Endothelial cell of umbilical vein (primary cell): ENCODE results near the gene MAGI3. TPM values are rescaled to one million over a fixed set of nuclear protein-coding genes. Genes with fewer than 3 reads are reported as not detected.
"Not testable (repeated sequence)": the region's sequence is repeated elsewhere in the genome, so short reads cannot be mapped to it uniquely, and the experiment has no call there.

Source experiments
- BruUV-seq: library from RNA; stranded (reverse); fragments of 400-500 nt; replicated peaks from 2 replicates; lab custom pipeline; 2021; lab: Mats Ljungman, UMichigan
- CTCF ChIA-PET: fragments of 300-600, 350-600 bp; sonication (Branson Sonifier 250); formaldehyde crosslinking; loops from one replicate; lab custom pipeline; 2021; ENCODE audit warnings: antibody characterized with exemption, inconsistent platforms; lab: Charles Lee
- POLR2A ChIA-PET: fragments of 300-600, 350-600 bp; sonication (Branson Sonifier 250); formaldehyde crosslinking; loops from one replicate; lab custom pipeline; 2021; ENCODE audit warnings: antibody characterized with exemption, inconsistent platforms; lab: Charles Lee
- DNase-seq: peaks from one replicate; pipeline ENCODE4 v3.0.0-alpha.2; 2011; ENCODE audit warnings: low read depth, low spot score
- FAIRE-seq: peaks from 2 replicates; lab custom pipeline; 2011; peaks lifted over from hg19 to GRCh38; lab: Jason Lieb, UNC
- H2AFZ ChIP-seq: 2 replicates; pipeline ENCODE4 v1.6.0; 2012; ENCODE audit warnings: low read depth, low read length, control low read depth, inconsistent platforms
- H3K27ac ChIP-seq: 2 replicates; pipeline ENCODE4 v1.5.1; 2011; ENCODE audit warnings: low read depth, mild to moderate bottlenecking, control low read depth, low read length, moderate library complexity; ENCODE audit not compliant: insufficient read depth
- H3K27me3 ChIP-seq, 2 experiments: 2 replicates each; pipeline versions ENCODE4 v1.6.0 to v1.6.1; 2011; ENCODE audit warnings: low read length in 2 of 2, mixed read lengths in 1 of 2; ENCODE audit not compliant: control insufficient read depth in 2 of 2, insufficient read depth in 2 of 2
- H3K36me3 ChIP-seq, 2 experiments: 2 replicates in 1 of 2; 3 replicates in 1 of 2; pipeline ENCODE4 v1.5.1; 2011; ENCODE audit warnings: low read length in 2 of 2, mild to moderate bottlenecking in 1 of 2, moderate library complexity in 1 of 2; ENCODE audit not compliant: control insufficient read depth in 2 of 2, insufficient read depth in 2 of 2; ENCODE audit errors: extremely low read depth in 1 of 2
- H3K4me1 ChIP-seq: 3 replicates; pipeline ENCODE4 v1.5.1; 2011; ENCODE audit warnings: mild to moderate bottlenecking, low read length; ENCODE audit not compliant: control insufficient read depth, insufficient read depth; ENCODE audit errors: extremely low read depth
- H3K4me2 ChIP-seq: 2 replicates; pipeline ENCODE4 v1.6.1; 2011; ENCODE audit warnings: low read length, control low read depth, mixed read lengths; ENCODE audit not compliant: insufficient read depth
- H3K4me3 ChIP-seq, 3 experiments: fragments of 200-600 bp in 1 of 3; sonication (generic), shearing (Covaris generic) in 1 of 3; replicated peaks in 1 of 3; 2 replicates each; pipeline ENCODE4 v1.5.1; 2011 to 2016; ENCODE audit warnings: control low read depth in 3 of 3, low read length in 3 of 3, mild to moderate bottlenecking in 2 of 3, inconsistent platforms in 1 of 3, low read depth in 1 of 3, moderate library complexity in 1 of 3; ENCODE audit not compliant: insufficient read depth in 1 of 3
- H3K79me2 ChIP-seq: 2 replicates; pipeline ENCODE4 v1.6.0; 2012; ENCODE audit warnings: low read length, inconsistent platforms; ENCODE audit not compliant: control insufficient read depth, insufficient read depth
- H3K9ac ChIP-seq: replicated peaks from 2 replicates; pipeline ENCODE3; 2011; ENCODE audit warnings: low read length, control low read depth; ENCODE audit not compliant: insufficient read depth; ENCODE audit errors: extremely low read depth
- H3K9me1 ChIP-seq: replicated peaks from 3 replicates; pipeline ENCODE4 v1.6.0; 2011; ENCODE audit warnings: mild to moderate bottlenecking, low read length; ENCODE audit not compliant: control insufficient read depth, insufficient read depth; ENCODE audit errors: extremely low read depth
- H3K9me3 ChIP-seq: replicated peaks from 2 replicates; pipeline ENCODE4 v1.5.1; 2012; ENCODE audit warnings: low read length, inconsistent platforms; ENCODE audit not compliant: control insufficient read depth, insufficient read depth
- H4K20me1 ChIP-seq: replicated peaks from 2 replicates; pipeline ENCODE3; 2011; ENCODE audit warnings: mild to moderate bottlenecking, low read length; ENCODE audit not compliant: control insufficient read depth, insufficient read depth; ENCODE audit errors: extremely low read depth
- EZH2 ChIP-seq: IDR thresholded peaks from 2 replicates; pipeline ENCODE4 v1.6.1; 2012; ENCODE audit warnings: borderline replicate concordance, low read depth, mild to moderate bottlenecking, moderate library complexity, low read length, inconsistent platforms; ENCODE audit not compliant: severe bottlenecking
- FOS ChIP-seq: IDR thresholded peaks from 2 replicates; pipeline ENCODE4 v1.6.1; 2011; ENCODE audit warnings: mild to moderate bottlenecking, low read length, moderate library complexity, borderline replicate concordance; ENCODE audit not compliant: insufficient read depth
- GATA2 ChIP-seq: IDR thresholded peaks from 2 replicates; pipeline ENCODE4 v1.7.0; 2011; ENCODE audit warnings: low read depth, mild to moderate bottlenecking, moderate library complexity, mixed read lengths, low read length; ENCODE audit not compliant: insufficient read length, insufficient read depth
- MYC ChIP-seq: IDR thresholded peaks from one replicate; pipeline ENCODE4 v1.6.1; 2011; ENCODE audit warnings: mild to moderate bottlenecking, low read depth, low read length
- POLR2A ChIP-seq: IDR thresholded peaks from 2 replicates; pipeline ENCODE4 v1.6.1; 2012; ENCODE audit warnings: low read depth, mild to moderate bottlenecking, control low read depth, low read length
- dilution Hi-C: fragments of 300-500 bp; cut with MboI; formaldehyde crosslinking; loops from one replicate; pipeline ENCODE4 v1.15.0; 2019; ENCODE audit warnings: low sequenced_read_pairs; ENCODE audit not compliant: extremely low pct_ligation_motif_present
- intact Hi-C: fragments of 100-400 bp; cut with micrococcal nuclease; formaldehyde crosslinking; loops from one replicate; pipeline ENCODE4 v1.10.0; 2022
- polyA plus RNA-seq, 4 experiments: library from polyadenylated mRNA; depleted of rRNA in 3 of 4; stranded (reverse) in 3 of 4; unstranded in 1 of 4; fragments of >200 nt; gene quantifications; 2 replicates each; pipeline versions ENCODE4 v1.2.1 to v1.2.3, GENCODE V29; 2011 to 2012; ENCODE audit warnings: missing spikeins in 1 of 4
- total RNA-seq: library from RNA; stranded (reverse); gene quantifications from 2 replicates; pipeline ENCODE4 v1.2.3, GENCODE V29; 2021

The MAGI3 gene
- total and polyA plus RNA-seq, 2 donors (not counting 3 experiments of a cell fraction or from before 2014, with no cell fraction given) = 2.8 to 16.1 TPM

DNA sequence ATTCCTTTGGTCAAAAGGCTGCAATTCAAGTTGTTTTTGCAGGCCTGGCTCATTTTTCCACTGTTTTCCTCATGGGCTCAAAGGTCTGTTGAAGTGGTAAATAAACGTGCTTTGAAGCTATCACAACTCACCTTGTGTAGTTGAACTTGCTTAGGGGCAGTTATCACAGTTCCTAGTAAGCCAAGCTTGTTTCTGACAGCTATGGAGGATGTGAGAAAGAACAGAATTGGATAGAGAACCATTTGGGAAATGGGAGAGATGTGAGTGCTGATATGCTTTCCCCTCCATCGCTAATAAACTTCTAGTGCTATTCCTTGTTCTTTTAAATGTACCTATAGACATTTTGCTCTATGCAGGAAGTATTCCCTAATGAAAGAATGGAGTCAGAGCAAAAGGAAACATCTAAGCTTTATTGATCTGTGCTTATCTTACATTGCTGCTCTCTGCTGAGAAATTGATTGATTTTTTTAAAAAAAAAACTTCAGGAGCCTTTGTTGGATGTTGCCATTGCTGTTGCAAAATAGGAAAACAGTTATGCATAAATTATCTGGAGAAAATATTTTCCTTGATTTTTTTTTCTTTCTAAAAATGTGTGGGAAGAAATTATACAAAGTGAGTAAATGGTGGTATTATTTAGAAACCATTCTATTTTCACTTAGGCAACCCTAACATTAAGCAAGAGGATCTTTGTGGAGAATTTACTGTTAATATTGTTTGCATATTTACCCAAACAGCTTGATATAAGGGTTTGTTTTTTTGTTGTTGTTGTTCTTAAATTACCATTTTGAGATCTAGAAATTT, 118.2 kb downstream of the MAGI3 start:
- intact Hi-C loops = no loop called here

DNA sequence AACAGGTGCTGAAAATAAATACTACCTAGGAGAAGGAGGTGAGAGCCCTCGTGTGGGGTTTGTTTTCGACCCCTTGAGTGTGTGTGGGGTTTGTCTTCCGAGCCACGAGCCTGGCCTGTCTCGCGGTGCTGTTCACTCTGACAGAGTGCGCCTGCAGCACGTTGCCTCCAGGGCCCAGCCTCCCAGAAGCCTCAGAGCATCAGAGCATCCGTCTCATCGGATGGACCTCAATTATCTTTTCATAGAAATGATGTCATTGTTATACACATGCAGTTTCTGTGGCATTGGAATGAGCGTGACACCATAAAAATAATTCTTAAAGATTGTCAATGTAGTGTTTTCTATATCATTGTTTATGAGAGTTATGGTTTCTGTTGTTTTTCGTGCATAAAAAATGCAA, 119.5 kb downstream of the MAGI3 start:
- CTCF ChIA-PET, H3K36me3 ChIP-seq, H3K27ac ChIP-seq, H3K9ac ChIP-seq, BruUV-seq, H3K4me3 ChIP-seq, DNase-seq, H3K79me2 ChIP-seq, intact Hi-C loops, H2AFZ ChIP-seq, H3K9me3 ChIP-seq, dilution Hi-C loops, H3K4me2 ChIP-seq, H3K27me3 ChIP-seq, H3K4me1 ChIP-seq, H3K9me1 ChIP-seq, H4K20me1 ChIP-seq, POLR2A ChIA-PET, FAIRE-seq: not testable (repeated sequence)

More for the DNA sequence above, 118.2 kb downstream of the MAGI3 start:
- Histone ChIP-seq H2AFZ (no peak overlapping the region), H3K9ac (no peak overlapping the region), H3K4me1 (no peaks in the 10 kb centered on the region), H3K9me1 (no peaks in the 10 kb centered on the region), H4K20me1 (no peaks in the 10 kb centered on the region), H3K27me3 (no peaks in the 10 kb centered on the region), H3K4me3 (no peak overlapping the region), H3K27ac (no peak overlapping the region), H3K36me3 (no peaks in the 10 kb centered on the region), H3K9me3 (peaks cover 1% of the 10 kb centered on the region), H3K79me2 (peaks cover 3% of the 10 kb centered on the region), H3K4me2 (no peak overlapping the region)
- DNase-seq = no peak
- no TSS peak for BruUV-seq
- no peak for TF ChIP-seq POLR2A
- no peak for TF ChIP-seq MYC
- no peak for TF ChIP-seq GATA2
- no peak for TF ChIP-seq FOS
- TF ChIP-seq EZH2 = no peak
- ChIA-PET CTCF (no interaction called here), POLR2A (no interaction called here)
- no peak for FAIRE-seq
- dilution Hi-C loops = no loop called here
